K562 (cell line): Measurements from ENCODE around the gene DLGAP1. TPM values are rescaled to one million over a fixed set of nuclear protein-coding genes. Genes with fewer than 3 reads are reported as not detected.
A peak's percentile ranks its signal among the peaks of the same experiment; 100 is the strongest.

ENCODE experiments used
- AFF1 ChIP-seq, 2 experiments: fragments of 450-650 bp; IDR thresholded peaks; 2 replicates each; pipeline ENCODE4 v1.6.1; 2018; ENCODE audit warnings: mild to moderate bottlenecking in 2 of 2, low read depth in 1 of 2; ENCODE audit not compliant: partially characterized antibody in 2 of 2
- FOSL1 ChIP-seq: fragments of 200-800 bp; sonication (Bioruptor generic); conservative IDR thresholded peaks from 2 replicates; pipeline ENCODE4 v1.6.1; 2016; ENCODE audit warnings: missing genetic modification characterization, missing compliant biosample characterization
- FOXM1 ChIP-seq, 2 experiments: fragments of 450-650 bp in 1 of 2; sonication (generic) in 1 of 2; formaldehyde crosslinking in 1 of 2; IDR thresholded peaks; 2 replicates each; pipeline versions ENCODE4 v1.6.1 to v1.9.0; 2017 to 2022; ENCODE audit warnings: low read depth in 2 of 2, mild to moderate bottlenecking in 2 of 2, missing genetic modification reagents in 1 of 2, moderate library complexity in 1 of 2
- HEY1 ChIP-seq: fragments of 250-450 bp; sonication (Bioruptor Pico); IDR thresholded peaks from 2 replicates; pipeline ENCODE4 v1.5.0; 2020; ENCODE audit warnings: mild to moderate bottlenecking, moderate library complexity, borderline replicate concordance
- HMG20A ChIP-seq: fragments of 450-650 bp; formaldehyde crosslinking; conservative IDR thresholded peaks from 2 replicates; pipeline ENCODE4 v1.4.0; 2020; ENCODE audit warnings: mild to moderate bottlenecking, mixed read lengths
- ID3 ChIP-seq, 2 experiments: fragments of 250-450 bp in 1 of 2; fragments of 450-650 bp in 1 of 2; sonication (Bioruptor Pico) in 1 of 2; IDR thresholded peaks; 2 replicates each; pipeline versions ENCODE4 v1.6.1 to v1.8.0; 2016 to 2021; ENCODE audit warnings: mild to moderate bottlenecking in 2 of 2, moderate library complexity in 2 of 2, missing compliant biosample characterization in 1 of 2, missing genetic modification characterization in 1 of 2
- NFE2 ChIP-seq: IDR thresholded peaks from 2 replicates; pipeline ENCODE4 v1.6.1; 2014; ENCODE audit warnings: antibody characterized with exemption, low read depth
- NUFIP1 ChIP-seq: fragments of 450-650 bp; IDR thresholded peaks from 2 replicates; pipeline ENCODE4 v1.6.1; 2018; ENCODE audit not compliant: partially characterized antibody
- POLR3A ChIP-seq: IDR thresholded peaks from 2 replicates; pipeline ENCODE4 v1.6.1; 2011; ENCODE audit warnings: borderline replicate concordance, mild to moderate bottlenecking, moderate library complexity; ENCODE audit not compliant: insufficient read length, insufficient read depth; ENCODE audit errors: extremely low read depth
- RAD21 ChIP-seq, 2 experiments: fragments of 250-450 bp in 1 of 2; fragments of 450-650 bp in 1 of 2; sonication (Bioruptor Pico) in 1 of 2; formaldehyde crosslinking in 1 of 2; IDR thresholded peaks in 1 of 2; conservative IDR thresholded peaks in 1 of 2; 2 replicates each; pipeline versions ENCODE4 v1.4.0 to v1.8.0; 2020 to 2022; ENCODE audit warnings: mild to moderate bottlenecking in 2 of 2, moderate library complexity in 1 of 2
- SAFB ChIP-seq: fragments of 200-400 bp; formaldehyde crosslinking; IDR thresholded peaks from 2 replicates; pipeline ENCODE4 v1.6.1; 2017; ENCODE audit warnings: low read depth, low read length, borderline replicate concordance
- SMAD3 ChIP-seq: fragments of 450-650 bp; formaldehyde crosslinking; conservative IDR thresholded peaks from 2 replicates; pipeline ENCODE4 v1.4.0; 2020; ENCODE audit warnings: mild to moderate bottlenecking
- ZC3H4 ChIP-seq: sonication (generic); formaldehyde crosslinking; IDR thresholded peaks from 2 replicates; pipeline ENCODE4 v1.9.0; 2021; ENCODE audit warnings: missing genetic modification reagents, borderline replicate concordance
- ZNF224 ChIP-seq: sonication (generic); formaldehyde crosslinking; IDR thresholded peaks from 2 replicates; pipeline ENCODE4 v1.8.0; 2022; ENCODE audit warnings: mild to moderate bottlenecking, missing genetic modification reagents
- ZNF583 ChIP-seq: fragments of 250-450 bp; sonication (Bioruptor Pico); IDR thresholded peaks from 2 replicates; pipeline ENCODE4 v1.4.0; 2020
- ZNF609 ChIP-seq: sonication (generic); formaldehyde crosslinking; IDR thresholded peaks from 2 replicates; pipeline ENCODE4 v1.8.1; 2023; ENCODE audit warnings: missing genetic modification reagents, mild to moderate bottlenecking, borderline replicate concordance
- ZSCAN32 ChIP-seq: fragments of 450-650 bp; formaldehyde crosslinking; IDR thresholded peaks from 2 replicates; pipeline ENCODE4 v1.4.0; 2020; ENCODE audit warnings: mild to moderate bottlenecking, moderate library complexity
- polyA plus RNA-seq, 8 experiments: library from polyadenylated mRNA; depleted of rRNA in 4 of 8; stranded (reverse) in 5 of 8; unstranded in 3 of 8; fragments of >200 nt; fragmentation: Nextera tagmentation in 2 of 8; fragmentation: Illumina TruSeq in 1 of 8; extraction: Ambion mirVana in 2 of 8; extraction: Trizol in 1 of 8; gene quantifications; 2 replicates each; pipeline versions ENCODE4 v1.2.1 to v1.2.3, GENCODE V29; 2011 to 2014; ENCODE audit warnings: inconsistent platforms in 1 of 8, missing spikeins in 1 of 8
- total RNA-seq, 7 experiments: library from RNA; depleted of rRNA in 6 of 7; stranded (reverse); fragments of >200 nt in 6 of 7; fragmentation: Illumina TruSeq in 2 of 7; extraction: Trizol in 2 of 7; gene quantifications; 2 replicates each; pipeline versions ENCODE4 v1.2.1 to v1.2.3, GENCODE V29; 2011 to 2021; ENCODE audit warnings: low replicate concordance in 1 of 7

DLGAP1 gene
- total and polyA plus RNA-seq, 9 of the 15 experiments (the other 6 are each of a cell fraction or from before 2014, with no cell fraction given): 0.04 to 0.22 (median 0.08) TPM

GRCh38 chr18:3653263-3653850 is 801.8 kb downstream of the DLGAP1 start (continued):
- TF ChIP-seq ID3 (CRISPR knock-in tag; IDR thresholded peaks at IDR 0.05) (no peak; the same call in 1 of the 2 replicates), ID3 (tag; IDR thresholded peaks at IDR 0.05) (no peak), RAD21 (CRISPR knock-in tag; conservative IDR thresholded peaks at IDR 0.05 in 1 of 2, IDR thresholded peaks at IDR 0.05 in 1 of 2) (peak in 1 of 2 experiments; percentile 46; a peak in 3 of 4 replicates), SMAD3 (peak; percentile 60; the same call in 1 of the 2 replicates), HMG20A (CRISPR knock-in tag) (0 out of 2 replicates have a peak, but pooled peaks have one; percentile 25), POLR3A (no peak), FOXM1 (IDR thresholded peaks at IDR 0.05; ENCODE audit: low read depth) (no peak), FOXM1 (CRISPR knock-in tag; IDR thresholded peaks at IDR 0.05; ENCODE audit: low read depth) (no peak), NUFIP1 (no peak), NFE2 (no peak), ZNF583 (CRISPR knock-in tag) (no peak), HEY1 (CRISPR knock-in tag) (0 out of 2 replicates have a peak, but pooled peaks have one; percentile 5), FOSL1 (tag) (peak; percentile 96; the same call in 1 of the 2 replicates), SAFB (no peak), ZNF609 (CRISPR knock-in tag) (0 out of 2 replicates have a peak, but pooled peaks have one; percentile 8), ZC3H4 (CRISPR knock-in tag) (no peak), ZNF224 (no peak), AFF1 (IDR thresholded peaks at IDR 0.05; ENCODE audit: low read depth in 1 of 2, partially characterized antibody in 2 of 2) (no peak), ZSCAN32 (CRISPR knock-in tag) (0 out of 2 replicates have a peak, but pooled peaks have one; percentile 33)
